ENCODE results near the gene NPPA. TPM values are rescaled to one million over a fixed set of nuclear protein-coding genes. Genes with fewer than 3 reads are reported as not detected.

Gene NPPA
- total RNA-seq, 6 donors from 2014 or later = 3.1 TPM; not detected in 5

DNA sequence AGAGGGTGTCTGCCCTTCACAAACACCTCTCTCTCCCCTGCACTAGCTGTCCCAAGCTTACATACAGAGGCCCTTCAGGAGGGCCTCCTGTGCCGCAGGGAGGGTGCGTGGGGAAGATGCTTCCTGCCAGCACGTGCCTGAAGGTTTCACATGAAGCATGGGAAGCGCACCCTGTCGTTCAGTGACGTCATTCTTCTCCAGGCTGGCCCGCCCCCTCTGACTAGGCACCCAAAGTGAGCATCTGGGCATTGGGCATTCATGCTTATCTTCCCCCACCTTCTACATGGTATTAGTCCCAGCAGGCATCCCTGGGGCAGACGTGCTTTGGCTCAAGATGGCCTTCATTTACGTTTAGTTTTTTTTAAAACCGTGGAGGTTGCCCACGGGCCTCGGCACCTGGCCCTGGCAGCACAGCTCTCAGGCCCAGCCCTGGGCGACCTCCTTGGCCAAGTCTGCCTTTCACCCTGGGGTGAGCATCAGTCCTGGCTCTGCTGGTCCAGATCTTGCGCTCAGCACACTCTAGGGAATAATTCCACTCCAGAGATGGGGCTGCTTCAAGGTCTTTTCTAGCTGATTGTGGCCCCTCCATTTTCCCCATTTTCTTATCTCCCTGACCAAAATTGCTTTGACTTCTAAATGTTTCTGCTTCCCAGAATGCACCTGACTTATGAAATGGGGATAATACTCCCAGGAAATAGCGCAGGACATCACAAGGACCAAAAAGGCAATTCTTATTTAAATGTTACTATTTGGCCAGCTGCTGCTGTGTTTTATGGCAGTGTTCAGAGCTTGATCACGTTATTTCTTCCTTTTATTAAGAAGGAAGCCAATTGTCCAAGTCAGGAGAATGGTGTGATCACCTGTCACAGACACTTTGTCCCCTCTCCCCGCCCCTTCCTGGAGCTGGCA, 6.1 kb downstream of the NPPA start:
- no peak overlapping the region for H3K27ac ChIP-seq
- peaks cover 32 to 95% (median 79%) of the 10 kb centered on the region in 4 donors for H3K36me3 ChIP-seq
- 69 to 80% methylated on average over 14 to 15 of the region's 17 CpGs for WGBS, 2 donors
- TF ChIP-seq EP300 (IDR thresholded peaks at IDR 0.05) = no peak
- TF ChIP-seq POLR2A (IDR thresholded peaks at IDR 0.05) = no peak
- no peak for TF ChIP-seq POLR2AphosphoS5 (IDR thresholded peaks at IDR 0.05)
- no peak for TF ChIP-seq CTCF (IDR thresholded peaks at IDR 0.05)
- H3K27me3 ChIP-seq = no peaks in the 10 kb centered on the region
- DNase-seq (no peak), ATAC-seq (ENCODE audit: low FRiP score in 2 of 2) (no peak)
- H3K4me3 ChIP-seq = no peak overlapping the region
- peaks cover 0 to 8% (median 3%) of the 10 kb centered on the region in 4 donors for H3K4me1 ChIP-seq
- no peaks in the 10 kb centered on the region for H3K9me3 ChIP-seq

DNA sequence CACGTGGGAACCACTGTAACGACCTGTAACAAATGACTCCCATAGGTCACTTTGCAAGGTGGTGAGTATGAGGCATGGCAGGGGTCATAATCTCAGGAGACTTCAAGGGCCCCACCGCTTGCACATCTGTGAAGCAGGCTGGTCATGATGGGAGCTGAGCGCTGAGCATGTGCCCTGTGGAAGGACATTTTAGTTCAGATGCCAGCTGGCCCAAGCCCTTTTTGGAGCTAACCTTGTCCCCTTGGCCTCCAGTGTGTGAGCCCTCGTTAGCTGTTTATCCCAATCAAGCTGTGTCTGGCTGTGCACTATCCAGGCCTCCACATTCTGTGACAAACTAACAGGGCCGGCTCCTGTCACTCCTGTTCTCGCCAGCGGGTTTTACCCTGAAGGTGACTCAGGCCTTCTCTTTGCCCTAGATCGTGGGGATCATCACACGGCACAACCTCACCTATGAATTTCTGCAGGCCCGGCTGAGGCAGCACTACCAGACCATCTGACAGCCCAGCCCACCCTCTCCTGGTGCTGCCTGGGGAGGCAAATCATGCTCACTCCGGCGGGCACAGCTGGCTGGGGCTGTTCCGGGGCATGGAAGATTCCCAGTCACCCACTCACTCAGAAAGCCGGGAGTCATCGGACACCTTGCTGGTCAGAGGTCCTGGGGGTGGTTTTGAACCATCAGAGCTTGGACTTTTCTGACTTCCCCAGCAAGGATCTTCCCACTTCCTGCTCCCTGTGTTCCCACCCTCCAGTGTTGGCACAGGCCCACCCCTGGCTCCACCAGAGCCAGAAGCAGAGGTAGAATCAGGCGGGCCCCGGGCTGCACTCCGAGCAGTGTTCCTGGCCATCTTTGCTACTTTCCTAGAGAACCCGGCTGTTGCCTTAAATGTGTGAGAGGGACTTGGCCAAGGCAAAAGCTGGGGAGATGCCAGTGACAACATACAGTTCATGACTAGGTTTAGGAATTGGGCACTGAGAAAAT, 7.6 kb downstream of the NPPA start:
- TF ChIP-seq POLR2AphosphoS5 (IDR thresholded peaks at IDR 0.05) (no peak), CTCF (IDR thresholded peaks at IDR 0.05) (no peak), POLR2A (IDR thresholded peaks at IDR 0.05) (no peak), EP300 (IDR thresholded peaks at IDR 0.05) (no peak)
- H3K27ac ChIP-seq = no peak overlapping the region
- ATAC-seq (ENCODE audit: low FRiP score in 2 of 2) (no peak), DNase-seq (no peak)
- H3K9me3 ChIP-seq = no peaks in the 10 kb centered on the region
- no peaks in the 10 kb centered on the region for H3K27me3 ChIP-seq
- no peak overlapping the region for H3K4me3 ChIP-seq
- WGBS, 2 donors = 89 to 96% methylated on average over 15 to 20 of the region's 20 CpGs
- H3K4me1 ChIP-seq = peaks cover 0 to 8% (median 3%) of the 10 kb centered on the region in 4 donors
- H3K36me3 ChIP-seq = peaks cover 35 to 99% (median 88%) of the 10 kb centered on the region in 4 donors

- Histone ChIP-seq H3K27me3 (no peaks in the 10 kb centered on the region), H3K27ac (no peak overlapping the region), H3K4me3 (no peak overlapping the region), H3K9me3 (no peaks in the 10 kb centered on the region), H3K4me1 (peaks cover 0 to 8% (median 3%) of the 10 kb centered on the region in 4 donors), H3K36me3 (peaks cover 34 to 99% (median 91%) of the 10 kb centered on the region in 4 donors)
- 65 to 69% methylated on average over 37 to 40 of the region's 40 CpGs for WGBS, 2 donors
- peak; percentile 86 to 94 (median 92) for TF ChIP-seq CTCF (IDR thresholded peaks at IDR 0.05)
- TF ChIP-seq POLR2A (IDR thresholded peaks at IDR 0.05) = no peak
- DNase-seq = peak; percentile 73 to 86
- peak; percentile 76 to 86 for ATAC-seq (ENCODE audit: low FRiP score in 2 of 2)
Measured at GRCh38 chr1:11838349-11839272, 9.0 kb downstream of the NPPA start.

DNA sequence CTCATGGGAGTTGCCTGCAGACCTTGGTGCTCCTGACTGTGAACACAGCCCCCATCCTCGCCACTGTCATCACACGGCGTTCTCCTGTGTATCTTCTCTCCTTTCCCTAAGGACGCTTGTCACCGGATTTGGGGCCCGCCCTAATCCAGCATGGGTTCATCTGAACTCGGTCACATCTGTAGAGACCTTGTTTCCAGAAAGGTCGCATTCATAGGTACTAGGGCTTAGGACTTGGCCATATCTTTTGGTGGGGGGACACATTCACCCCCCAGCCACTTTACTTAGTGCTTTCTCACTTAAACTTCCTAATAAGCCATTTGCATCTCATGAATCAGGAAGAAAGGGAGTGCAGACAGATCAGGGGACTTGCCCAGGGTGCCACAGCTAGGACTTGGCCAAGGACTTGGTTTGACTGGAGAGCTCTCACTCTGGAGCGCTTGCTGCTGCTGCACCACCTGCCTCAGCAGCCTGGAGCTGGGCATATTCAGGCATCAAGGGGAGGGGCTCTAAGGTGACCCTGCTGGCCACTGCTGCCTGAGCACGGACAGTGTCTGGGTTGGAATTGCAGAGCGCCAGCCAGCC, 9.7 kb downstream of the NPPA start:
- TF ChIP-seq POLR2A (IDR thresholded peaks at IDR 0.05) (no peak), EP300 (IDR thresholded peaks at IDR 0.05) (no peak), POLR2AphosphoS5 (IDR thresholded peaks at IDR 0.05) (no peak), CTCF (IDR thresholded peaks at IDR 0.05) (no peak)
- no peaks in the 10 kb centered on the region for H3K9me3 ChIP-seq
- peaks cover 0 to 5% (median 3%) of the 10 kb centered on the region in 4 donors for H3K4me1 ChIP-seq
- DNase-seq (no peak), ATAC-seq (ENCODE audit: low FRiP score in 2 of 2) (no peak)
- H3K36me3 ChIP-seq = peaks cover 37 to 99% (median 92%) of the 10 kb centered on the region in 4 donors
- 88 to 92% methylated on average over 9 to 11 of the region's 11 CpGs for WGBS, 2 donors
- no peaks in the 10 kb centered on the region for H3K27me3 ChIP-seq
- no peak overlapping the region for H3K27ac ChIP-seq
- no peak overlapping the region for H3K4me3 ChIP-seq
